Stimulated activated CD8-positive, alpha-beta memory T cell treated with anti-CD3 and anti-CD28 coated beads, Interleukin-2, amount 100 ng/mL, for 48 hours (primary cell): ENCODE results near the gene SPANXN1.
"Not testable (repeated sequence)": the region's sequence is repeated elsewhere in the genome, so short reads cannot be mapped to it uniquely, and the experiment has no call there.

Source experiments
- DNase-seq, 2 donors: peaks; one replicate each; pipeline ENCODE4 v3.0.0-alpha.2; 2020; ENCODE audit warnings: low read depth in 2 of 2

Gene SPANXN1

DNA sequence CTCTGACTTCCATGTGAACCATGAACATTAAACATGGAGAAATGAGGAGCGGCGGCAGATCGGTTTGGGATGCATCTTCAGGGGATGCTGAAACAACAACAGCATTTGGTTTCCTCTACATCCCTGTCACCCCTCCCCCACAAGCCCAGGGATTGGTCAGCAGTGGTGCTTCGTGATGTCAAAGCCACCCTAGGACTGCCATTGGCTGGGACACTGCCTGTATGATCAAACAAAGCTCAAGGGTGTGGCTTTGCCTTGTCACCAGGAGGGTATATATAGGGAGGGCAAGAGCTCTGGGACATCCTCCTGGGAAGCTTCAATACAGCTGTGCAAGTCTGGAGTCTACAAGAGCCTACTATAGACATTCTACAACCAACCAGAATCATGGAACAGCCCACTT is at the start of gene SPANXN1:
TSS of gene SPANXN1 (plus strand) at position 301 of the 400 bp plus-strand sequence. CDS start at position 385, 84 bp downstream.
- DNase-seq, result not testable (repeated sequence)

DNA sequence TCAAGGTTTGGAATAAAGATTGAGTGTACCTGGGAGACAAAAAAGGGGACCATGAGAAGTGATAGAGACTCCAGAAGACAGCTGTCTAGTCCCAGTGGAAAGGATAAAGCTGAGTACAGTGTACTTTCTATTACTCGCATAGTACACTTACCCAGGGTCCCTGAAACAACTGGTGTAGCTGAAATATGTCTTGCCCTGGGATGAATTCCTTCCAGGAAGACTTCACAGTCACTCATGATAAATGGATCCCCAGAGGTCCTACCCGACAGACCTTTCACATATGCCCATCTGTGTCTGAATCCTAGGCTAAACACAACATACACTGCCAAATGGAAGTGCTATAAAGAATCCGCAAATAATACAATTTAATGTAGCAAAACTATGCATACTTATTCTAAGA is 48.2 kb upstream of the SPANXN1 start:
- no peak for DNase-seq

DNA sequence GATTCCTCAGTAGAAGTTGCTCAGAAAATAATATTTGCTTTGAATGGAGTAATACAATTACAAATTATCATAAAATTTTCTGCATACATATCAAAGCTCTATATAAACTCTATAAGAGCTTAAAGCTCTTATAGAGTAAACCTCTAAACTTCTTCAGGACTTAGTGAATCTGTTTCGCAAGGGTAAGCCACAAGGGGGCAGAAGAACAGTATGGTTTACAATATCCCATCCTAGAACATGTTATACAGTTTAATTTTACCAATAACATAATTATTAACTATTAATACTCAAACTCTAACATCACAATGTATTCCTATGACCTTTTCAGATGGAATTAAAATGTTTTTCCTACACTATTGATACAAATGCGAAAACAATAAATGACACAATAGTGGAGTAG is 33.8 kb upstream of the SPANXN1 start:
- DNase-seq, result no peak

- DNase-seq, result no peak
These were observed 44.9 kb downstream of the SPANXN1 start for GRCh38 chrX:145292218-145292617.
